AG04450 (cell line): ENCODE data around the gene SLC35A2. TPM values are rescaled to one million over a fixed set of nuclear protein-coding genes. Genes with fewer than 3 reads are reported as not detected.
A peak's percentile ranks its signal among the peaks of the same experiment; 100 is the strongest.

ENCODE experiments used
- CTCF ChIA-PET: fragments of 300-600, 350-600 bp; formaldehyde crosslinking; extraction: SDS; loops from one replicate; lab custom pipeline; 2022; ENCODE audit warnings: antibody characterized with exemption, inconsistent platforms; lab: Charles Lee
- POLR2A ChIA-PET: fragments of 350-600 bp; formaldehyde crosslinking; extraction: SDS; loops from one replicate; lab custom pipeline; 2021; ENCODE audit warnings: antibody characterized with exemption, inconsistent platforms; lab: Yijun Ruan, JAX
- DNase-seq: peaks from one replicate; pipeline ENCODE4 v3.0.0-alpha.2; 2011; ENCODE audit warnings: low read depth, low spot score
- H3K27ac ChIP-seq: one replicate; pipeline ENCODE4 v1.5.1; 2012; ENCODE audit warnings: low read depth, low read length, control low read depth
- H3K27me3 ChIP-seq: one replicate; pipeline ENCODE4 v1.6.0; 2012; ENCODE audit warnings: low read length; ENCODE audit not compliant: control insufficient read depth, insufficient read depth
- H3K4me3 ChIP-seq: 2 replicates; pipeline ENCODE4 v1.5.1; 2011; ENCODE audit warnings: mild to moderate bottlenecking, low read depth, low read length, control low read depth
- H3K9me3 ChIP-seq: 2 replicates; pipeline ENCODE4 v1.5.1; 2012; ENCODE audit warnings: low read length; ENCODE audit not compliant: control insufficient read depth, insufficient read depth
- polyA minus RNA-seq: library from RNA; depleted of rRNA, polyadenylated mRNA; stranded (reverse); fragments of >200 nt; gene quantifications from 2 replicates; pipeline ENCODE4 v1.2.3, GENCODE V29; 2011; rRNA and poly(A)+ RNA removed
- polyA plus RNA-seq: library from polyadenylated mRNA; depleted of rRNA; stranded (reverse); fragments of >200 nt; gene quantifications from 2 replicates; pipeline ENCODE4 v1.2.3, GENCODE V29; 2011; rRNA removed
- TF ChIP-seq, protein P1 (sequence below): IDR thresholded peaks from 2 replicates; pipeline ENCODE4 v1.5.1; 2011; ENCODE audit warnings: low read depth, low read length, control low read depth, inconsistent platforms

Gene SLC35A2
- 39.2 and 47.5 TPM in 2 replicates for polyA plus RNA-seq
- 39.5 and 51.0 TPM in 2 replicates for polyA minus RNA-seq

DNA sequence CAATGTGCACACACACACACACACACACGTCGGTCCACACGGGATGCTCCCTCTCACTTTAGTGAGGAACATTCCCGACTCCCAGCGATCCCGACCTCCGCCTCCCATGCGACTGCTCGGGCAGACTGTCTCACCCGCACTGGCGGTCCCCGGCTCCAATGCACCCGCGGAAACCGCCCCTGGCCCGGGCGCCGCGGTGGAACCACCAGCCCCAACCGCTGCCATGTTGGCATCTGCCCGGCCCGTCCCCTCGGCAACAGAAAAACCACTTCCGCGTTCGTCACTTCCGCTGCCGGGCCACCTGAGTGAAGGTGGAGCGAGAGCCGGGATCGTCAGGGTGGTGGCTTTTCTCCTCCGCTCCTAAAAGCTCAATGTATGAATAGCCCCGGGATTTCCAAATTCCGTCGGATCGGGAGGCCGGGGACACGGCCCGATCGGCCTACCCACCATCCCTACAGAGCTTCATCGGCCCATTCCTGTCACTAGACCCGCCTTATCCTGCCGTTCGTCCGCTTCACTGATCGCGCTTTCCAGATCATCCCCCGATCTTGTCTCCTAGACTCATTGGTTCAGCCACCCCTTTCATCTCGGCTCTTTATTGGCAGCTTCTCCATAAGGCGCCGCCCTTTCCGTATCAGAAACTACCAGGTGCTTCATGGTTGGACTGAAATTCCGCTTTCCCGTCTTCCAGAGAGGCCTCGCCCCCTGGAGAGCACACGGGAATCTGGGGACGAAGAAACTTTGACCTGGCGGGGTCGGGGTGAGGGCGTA, at the start of gene SLC35A2:
Gene SLC35A2 (minus strand): TSS at position 235 of the 771 bp plus-strand sequence. CDS start 10 bp downstream, at position 225.
- H3K9me3 ChIP-seq, result no peaks in the 10 kb centered on the region
- ChIA-PET CTCF (interaction anchor here (1.1 to 1.7 kb wide), 2 partner anchors 20 to 263 kb away, joined by 5 to 7 read pairs; no protein-coding TSS in a partner anchor), POLR2A (interaction anchor here (0.6 to 1.1 kb wide), 3 partner anchors 14 to 76 kb away, joined by 3 to 11 read pairs (median 4); partner anchors contain the start of genes PQBP1 and TIMM17B)
- H3K27me3 ChIP-seq, result no peaks in the 10 kb centered on the region
- TF ChIP-seq, protein P1, sequence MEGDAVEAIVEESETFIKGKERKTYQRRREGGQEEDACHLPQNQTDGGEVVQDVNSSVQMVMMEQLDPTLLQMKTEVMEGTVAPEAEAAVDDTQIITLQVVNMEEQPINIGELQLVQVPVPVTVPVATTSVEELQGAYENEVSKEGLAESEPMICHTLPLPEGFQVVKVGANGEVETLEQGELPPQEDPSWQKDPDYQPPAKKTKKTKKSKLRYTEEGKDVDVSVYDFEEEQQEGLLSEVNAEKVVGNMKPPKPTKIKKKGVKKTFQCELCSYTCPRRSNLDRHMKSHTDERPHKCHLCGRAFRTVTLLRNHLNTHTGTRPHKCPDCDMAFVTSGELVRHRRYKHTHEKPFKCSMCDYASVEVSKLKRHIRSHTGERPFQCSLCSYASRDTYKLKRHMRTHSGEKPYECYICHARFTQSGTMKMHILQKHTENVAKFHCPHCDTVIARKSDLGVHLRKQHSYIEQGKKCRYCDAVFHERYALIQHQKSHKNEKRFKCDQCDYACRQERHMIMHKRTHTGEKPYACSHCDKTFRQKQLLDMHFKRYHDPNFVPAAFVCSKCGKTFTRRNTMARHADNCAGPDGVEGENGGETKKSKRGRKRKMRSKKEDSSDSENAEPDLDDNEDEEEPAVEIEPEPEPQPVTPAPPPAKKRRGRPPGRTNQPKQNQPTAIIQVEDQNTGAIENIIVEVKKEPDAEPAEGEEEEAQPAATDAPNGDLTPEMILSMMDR, result no peak
- no peak for DNase-seq
- peak within 1 kb of the TSS; percentile 75 for H3K27ac ChIP-seq
- peak within 1 kb of the TSS; percentile 83 for H3K4me3 ChIP-seq

DNA sequence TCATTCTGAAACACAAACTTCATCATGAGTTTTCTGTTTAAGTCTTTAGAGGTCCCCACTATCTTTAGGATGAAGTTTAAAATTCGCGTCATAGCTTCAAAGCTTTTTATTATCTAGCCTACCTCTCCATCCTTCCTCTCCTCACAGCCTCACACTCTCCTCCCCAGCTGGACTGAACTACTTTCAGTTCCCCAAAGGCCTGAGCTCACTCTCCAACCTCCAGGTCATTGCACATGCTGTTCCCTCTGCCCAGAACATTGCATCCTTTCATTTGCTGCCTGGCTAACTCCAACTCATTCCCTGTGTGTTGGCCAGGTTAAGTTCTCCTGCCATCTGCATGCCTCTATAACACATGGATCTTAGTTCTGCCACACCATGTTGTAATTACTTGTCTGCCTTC, 48.8 kb upstream of the SLC35A2 start:
- H3K27me3 ChIP-seq, result no peaks in the 10 kb centered on the region

DNA sequence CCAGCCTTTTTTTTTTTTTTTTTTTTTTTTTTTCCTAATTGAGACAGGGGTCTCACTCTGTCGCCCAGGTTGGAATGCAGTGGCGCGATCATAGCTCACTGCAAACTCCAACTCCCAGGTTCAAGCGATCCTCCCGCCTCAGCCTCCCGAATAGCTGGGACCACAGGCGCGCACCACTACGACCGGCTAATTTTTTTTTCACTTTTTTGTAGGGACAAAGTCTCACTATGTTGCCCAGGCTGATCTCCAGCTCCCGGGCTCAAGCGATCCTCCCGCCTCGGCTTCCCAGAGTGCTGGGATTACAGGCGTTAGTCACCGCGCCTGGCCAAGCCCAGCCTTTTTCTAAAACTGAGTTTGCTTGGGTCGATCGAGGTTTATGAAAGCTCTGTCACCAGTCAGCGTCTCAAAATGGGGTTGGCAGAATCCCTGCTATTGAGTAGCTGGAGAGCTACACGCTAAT, 47.2 kb upstream of the SLC35A2 start:
- H3K27me3 ChIP-seq, result no peaks in the 10 kb centered on the region
- POLR2A ChIA-PET, result interaction anchor here (0.6 to 1.6 kb wide), 6 partner anchors 9 to 282 kb away, joined by 3 to 20 read pairs (median 7); partner anchors contain the start of genes KCND1 and TFE3
- peak overlapping the region; percentile 98 for H3K27ac ChIP-seq
- peak; percentile 21 for DNase-seq
- peak overlapping the region; percentile 59 for H3K4me3 ChIP-seq
- TF ChIP-seq, protein P1, result no peak
- no peaks in the 10 kb centered on the region for H3K9me3 ChIP-seq
- CTCF ChIA-PET, result interaction anchor here (0.6 to 3.1 kb wide), 3 partner anchors 13 to 86 kb away, joined by 3 to 12 read pairs (median 3); partner anchors contain the start of gene KCND1

More for the DNA sequence above, 48.8 kb upstream of the SLC35A2 start:
- ChIA-PET CTCF (interaction anchor here (3.1 kb wide), 1 partner anchor 11 kb away, joined by 12 read pairs; the partner anchor contains the start of gene KCND1), POLR2A (no interaction called here)
- Histone ChIP-seq H3K4me3 (no peak overlapping the region), H3K27ac (no peak overlapping the region), H3K9me3 (no peaks in the 10 kb centered on the region)
- TF ChIP-seq, protein P1, result no peak
- DNase-seq, result no peak

DNA sequence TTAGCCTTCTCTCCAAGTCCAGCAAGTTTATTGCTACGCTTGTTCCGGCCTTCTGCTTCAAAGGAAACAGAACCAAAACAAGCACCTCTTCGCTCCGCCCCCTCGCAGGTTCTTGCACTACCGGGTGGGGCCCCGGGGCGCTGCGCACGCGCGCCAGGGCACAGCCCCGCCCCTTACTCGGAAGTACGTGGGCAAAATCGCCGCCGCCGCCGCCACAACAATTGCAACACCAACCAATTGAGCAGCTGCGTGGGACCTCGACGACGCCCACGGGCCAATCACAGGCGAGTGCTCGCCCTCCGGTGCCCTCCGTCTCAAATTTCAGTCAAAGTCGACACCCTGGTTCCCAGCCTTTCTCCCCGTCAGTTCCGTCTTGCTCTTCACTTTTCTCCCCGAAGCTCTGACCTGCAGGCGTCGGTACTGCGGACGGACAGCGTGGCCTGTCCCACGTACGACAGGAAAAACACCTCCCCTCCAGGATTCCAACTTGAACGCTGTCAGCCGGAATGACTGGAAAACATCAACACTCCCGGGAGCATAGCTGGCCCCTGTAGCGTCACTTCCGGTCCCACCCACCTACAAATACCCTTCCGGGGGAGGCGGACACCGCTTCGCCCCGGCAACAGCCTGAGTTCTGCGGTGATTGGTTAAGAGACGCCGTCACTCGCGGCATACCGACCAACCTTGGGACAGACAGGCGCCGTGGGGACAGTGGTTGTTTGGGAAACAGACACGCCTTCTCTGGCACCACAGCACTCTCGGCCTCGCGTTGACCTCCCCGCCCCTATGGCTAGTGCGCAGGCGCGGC, 46.6 kb upstream of the SLC35A2 start:
- Histone ChIP-seq H3K27me3 (no peaks in the 10 kb centered on the region), H3K4me3 (peak overlapping the region; percentile 77), H3K27ac (peak overlapping the region; percentile 98), H3K9me3 (no peaks in the 10 kb centered on the region)
- ChIA-PET CTCF (interaction anchor here (0.6 to 3.1 kb wide), 4 partner anchors 14 to 198 kb away, joined by 3 to 12 read pairs (median 3); partner anchors contain the start of gene KCND1), POLR2A (interaction anchor here (0.6 to 1.6 kb wide), 5 partner anchors 13 to 282 kb away, joined by 3 to 20 read pairs (median 9); partner anchors contain the start of genes KCND1 and TFE3)
- TF ChIP-seq, protein P1, result no peak
- DNase-seq, result peak; percentile 96
